Left ventricle myocardium superior (tissue), 1 donor: ENCODE data around the gene GBE1. TPM values are rescaled to one million over a fixed set of nuclear protein-coding genes. Genes with fewer than 3 reads are reported as not detected.

Experiments
- ATAC-seq: fragments of 200-7000 bp; cut with Tn5 transposase; one replicate; pipeline ENCODE4 v1.9.1; 2020; ENCODE audit warnings: mild to moderate bottlenecking, moderate library complexity
- DNase-seq: peaks from one replicate; pipeline ENCODE4 v3.0.0-alpha.2; 2020
- intact Hi-C: fragments of 100-400 bp; cut with micrococcal nuclease; formaldehyde crosslinking; loops from one replicate; pipeline ENCODE4 v1.11.0; 2022
- total RNA-seq: library from RNA; stranded (reverse); fragmentation: NEBNext Ultra II Directional; extraction: Animal tissue kit (Norgen Biotek cat#: 25700); gene quantifications from one replicate; pipeline ENCODE4 v1.2.1, GENCODE V29; 2021
- donor health status: DM: no; HTN: yes; CAD: no; lungs with severe emphysema.

The GBE1 gene
- total RNA-seq, 1 donor from 2014 or later = 72.4 TPM

- intact Hi-C loops = no loop called here
- no peak for DNase-seq
- no peak for ATAC-seq
Observed at GRCh38 chr3:81459733-81460132, 301.7 kb downstream of the GBE1 start.

GRCh38 chr3:81452418-81452817 is 309.0 kb downstream of the GBE1 start:
- intact Hi-C loops = no loop called here
- DNase-seq (no peak), ATAC-seq (no peak)

- DNase-seq (no peak), ATAC-seq (no peak)
- intact Hi-C loops = no loop called here
Observed at GRCh38 chr3:81451611-81452010, 309.8 kb downstream of the GBE1 start.

- DNase-seq = no peak
- intact Hi-C loops = no loop called here
- ATAC-seq = no peak
Observed at GRCh38 chr3:81451140-81451539, 310.3 kb downstream of the GBE1 start.

GRCh38 chr3:81446806-81447205 is 314.6 kb downstream of the GBE1 start:
- no peak for ATAC-seq
- DNase-seq = no peak
- intact Hi-C loops = no loop called here

- DNase-seq (no peak), ATAC-seq (no peak)
- intact Hi-C loops = no loop called here
Observed at GRCh38 chr3:81445712-81446111, 315.7 kb downstream of the GBE1 start.

- intact Hi-C loops = no loop called here
- ATAC-seq (no peak), DNase-seq (no peak)
Observed at GRCh38 chr3:81444817-81445460, 316.5 kb downstream of the GBE1 start.

GRCh38 chr3:81443958-81444357 is 317.5 kb downstream of the GBE1 start:
- peak; percentile 45 for ATAC-seq
- no peak for DNase-seq
- intact Hi-C loops = no loop called here

- DNase-seq (no peak), ATAC-seq (no peak)
- intact Hi-C loops = no loop called here
Observed at GRCh38 chr3:81443457-81443782, 318.0 kb downstream of the GBE1 start.

- intact Hi-C loops = no loop called here
- DNase-seq = no peak
- ATAC-seq = no peak
Observed at GRCh38 chr3:81442758-81443456, 318.5 kb downstream of the GBE1 start.

GRCh38 chr3:81440661-81441060 is 320.8 kb downstream of the GBE1 start:
- DNase-seq (no peak), ATAC-seq (no peak)
- intact Hi-C loops = no loop called here
